Activated naive CD8-positive, alpha-beta T cell treated with anti-CD3 and anti-CD28 coated beads, Interleukin-2, amount 50 U/mL, for 24 hours (primary cell): ENCODE results near the gene BID.

Experiments used
- ATAC-seq: fragments of 150-1000 bp; cut with Tn5 transposase; one replicate; pipeline ENCODE4 v1.10.0; 2021
- DNase-seq: peaks from one replicate; pipeline ENCODE4 v3.0.0; 2021
- H3K27ac Mint-ChIP-seq: one replicate; pipeline ENCODE4 v1.8.0; 2021; ENCODE audit warnings: mild to moderate bottlenecking, mixed read lengths
- H3K27me3 Mint-ChIP-seq: one replicate; pipeline ENCODE4 v1.8.0; 2021; ENCODE audit warnings: mixed read lengths
- H3K36me3 Mint-ChIP-seq: one replicate; pipeline ENCODE4 v1.8.0; 2021; ENCODE audit warnings: low read depth, mixed read lengths
- H3K4me1 Mint-ChIP-seq: one replicate; pipeline ENCODE4 v1.8.0; 2021; ENCODE audit warnings: mixed read lengths
- H3K4me3 Mint-ChIP-seq: one replicate; pipeline ENCODE4 v1.8.0; 2021; ENCODE audit warnings: mild to moderate bottlenecking, moderate library complexity, mixed read lengths
- H3K9me3 Mint-ChIP-seq: one replicate; pipeline ENCODE4 v1.8.0; 2021; ENCODE audit warnings: mixed read lengths

Gene BID

DNA sequence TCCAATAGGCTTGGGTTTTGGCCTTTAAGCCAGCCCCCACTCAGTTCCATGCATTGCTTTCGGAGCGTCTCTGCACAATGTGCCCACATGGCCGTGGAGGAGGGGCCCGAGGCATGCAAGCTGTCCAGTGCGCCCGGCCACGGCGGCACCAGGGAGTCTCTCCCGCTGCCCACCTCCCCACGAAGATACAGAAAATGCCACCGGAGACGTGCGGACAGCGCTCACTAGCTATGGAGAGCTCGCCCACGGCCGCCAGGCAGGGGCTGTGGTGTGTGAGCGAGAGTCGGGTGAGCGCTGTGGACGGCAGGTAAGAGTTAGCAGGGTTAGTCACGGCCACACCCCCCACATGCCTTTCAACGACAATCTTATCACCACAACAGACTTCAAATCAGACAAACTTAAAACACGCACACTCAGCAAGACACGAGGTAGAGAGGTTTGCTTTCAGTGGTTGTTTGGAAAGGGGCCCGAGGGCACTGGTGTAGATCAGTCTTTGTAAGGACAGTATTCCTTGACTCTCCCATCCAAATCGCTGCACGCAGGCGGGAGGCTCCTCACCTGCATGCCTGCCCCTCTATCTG is 18.7 kb upstream of the BID start:
- H3K27me3 Mint-ChIP-seq = no peaks in the 10 kb centered on the region
- no peak for DNase-seq
- peak; percentile 6 for ATAC-seq
- H3K4me1 Mint-ChIP-seq = peaks cover 12% of the 10 kb centered on the region
- no peak overlapping the region for H3K4me3 Mint-ChIP-seq
- H3K36me3 Mint-ChIP-seq = peaks cover 3% of the 10 kb centered on the region
- no peaks in the 10 kb centered on the region for H3K9me3 Mint-ChIP-seq
- H3K27ac Mint-ChIP-seq = no peak overlapping the region

DNA sequence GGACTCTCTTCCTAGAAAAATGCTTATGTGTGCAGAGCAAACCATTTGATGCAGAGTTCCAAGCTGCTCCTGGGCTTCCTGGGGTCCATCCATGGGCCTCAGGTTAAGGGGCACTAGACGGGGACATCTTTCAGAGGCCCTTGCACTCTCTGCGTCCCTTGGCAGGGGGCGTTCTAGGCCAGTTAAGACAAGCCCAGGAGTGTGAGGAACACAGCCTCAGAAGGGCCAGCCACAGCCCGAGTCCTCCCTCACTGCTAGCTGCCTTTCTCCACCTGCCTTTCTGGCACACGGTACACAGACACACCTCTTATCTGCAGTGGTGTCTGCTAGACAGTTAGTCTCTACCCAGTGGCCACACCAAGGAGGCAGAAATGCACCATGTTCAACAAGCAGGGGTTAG is 18.0 kb upstream of the BID start:
- DNase-seq (no peak), ATAC-seq (no peak)
- Mint-ChIP-seq H3K27me3 (no peaks in the 10 kb centered on the region), H3K9me3 (no peaks in the 10 kb centered on the region), H3K36me3 (peaks cover 3% of the 10 kb centered on the region), H3K27ac (no peak overlapping the region), H3K4me1 (peaks cover 10% of the 10 kb centered on the region), H3K4me3 (no peak overlapping the region)

DNA sequence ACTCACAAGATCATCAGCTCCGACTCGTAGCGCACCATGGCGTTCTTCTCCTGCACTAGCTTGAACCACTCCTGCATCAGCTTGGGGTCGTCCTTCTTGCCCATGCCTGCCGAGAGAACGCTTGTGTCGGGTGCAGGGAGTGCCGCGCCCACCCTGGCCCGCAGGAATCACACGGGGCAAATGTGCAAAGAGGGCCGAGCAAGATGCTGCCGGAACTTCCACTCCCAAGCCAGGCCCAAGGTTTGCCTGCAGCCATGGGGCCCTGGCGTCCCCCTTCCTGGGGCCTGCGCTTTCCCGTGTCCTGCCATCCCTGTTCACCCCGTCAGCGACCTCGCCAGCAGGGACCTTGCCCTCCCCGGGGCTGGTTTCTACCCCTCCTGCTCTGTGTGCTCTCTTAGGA is 16.9 kb upstream of the BID start:
- no peaks in the 10 kb centered on the region for H3K27me3 Mint-ChIP-seq
- H3K4me3 Mint-ChIP-seq = no peak overlapping the region
- peaks cover 3% of the 10 kb centered on the region for H3K36me3 Mint-ChIP-seq
- no peak overlapping the region for H3K27ac Mint-ChIP-seq
- DNase-seq (no peak), ATAC-seq (no peak)
- H3K4me1 Mint-ChIP-seq = peaks cover 5% of the 10 kb centered on the region
- no peaks in the 10 kb centered on the region for H3K9me3 Mint-ChIP-seq

DNA sequence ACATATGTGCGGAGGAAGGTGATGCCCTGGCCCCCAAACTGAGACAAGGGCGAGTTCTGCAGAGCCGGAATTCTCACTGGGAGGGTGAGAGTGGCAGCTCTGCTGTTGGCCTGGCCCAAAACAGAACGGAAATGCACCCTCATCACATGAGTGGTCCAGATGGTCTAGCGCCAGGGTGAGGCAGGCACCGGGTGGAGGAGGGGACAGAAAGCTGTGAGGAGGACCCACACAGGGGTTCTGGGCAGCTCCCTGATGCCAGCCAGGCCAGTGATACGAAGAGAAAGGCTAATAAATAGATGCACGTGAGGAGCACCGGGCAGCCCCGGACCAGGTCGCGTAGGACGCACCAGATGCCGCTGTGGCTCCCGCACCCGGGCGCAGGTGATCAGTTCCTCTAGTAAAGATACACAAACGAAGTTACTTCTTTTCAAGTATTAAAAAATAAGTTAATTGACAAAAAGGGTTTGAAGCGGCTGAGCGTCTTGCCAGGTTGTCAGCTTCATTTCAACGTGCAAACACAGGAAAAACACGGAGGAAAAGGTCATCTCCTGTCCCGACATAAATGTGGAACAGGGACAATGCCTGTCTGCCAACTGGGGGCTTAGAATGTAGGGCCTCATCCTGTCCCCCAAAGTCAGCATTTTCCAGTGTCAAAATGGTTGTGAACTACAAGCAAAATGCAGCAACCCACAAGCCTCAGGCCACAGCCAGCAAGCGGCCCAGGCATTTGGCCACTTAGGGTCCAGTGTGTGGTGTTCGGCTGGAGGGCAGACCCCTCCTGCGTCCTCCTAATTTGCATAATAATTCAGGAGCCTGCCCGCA is 15.3 kb upstream of the BID start:
- no peaks in the 10 kb centered on the region for H3K4me1 Mint-ChIP-seq
- H3K9me3 Mint-ChIP-seq = no peaks in the 10 kb centered on the region
- H3K27ac Mint-ChIP-seq = no peak overlapping the region
- H3K4me3 Mint-ChIP-seq = no peak overlapping the region
- peaks cover 3% of the 10 kb centered on the region for H3K36me3 Mint-ChIP-seq
- H3K27me3 Mint-ChIP-seq = no peaks in the 10 kb centered on the region
- DNase-seq = no peak
- ATAC-seq = no peak

DNA sequence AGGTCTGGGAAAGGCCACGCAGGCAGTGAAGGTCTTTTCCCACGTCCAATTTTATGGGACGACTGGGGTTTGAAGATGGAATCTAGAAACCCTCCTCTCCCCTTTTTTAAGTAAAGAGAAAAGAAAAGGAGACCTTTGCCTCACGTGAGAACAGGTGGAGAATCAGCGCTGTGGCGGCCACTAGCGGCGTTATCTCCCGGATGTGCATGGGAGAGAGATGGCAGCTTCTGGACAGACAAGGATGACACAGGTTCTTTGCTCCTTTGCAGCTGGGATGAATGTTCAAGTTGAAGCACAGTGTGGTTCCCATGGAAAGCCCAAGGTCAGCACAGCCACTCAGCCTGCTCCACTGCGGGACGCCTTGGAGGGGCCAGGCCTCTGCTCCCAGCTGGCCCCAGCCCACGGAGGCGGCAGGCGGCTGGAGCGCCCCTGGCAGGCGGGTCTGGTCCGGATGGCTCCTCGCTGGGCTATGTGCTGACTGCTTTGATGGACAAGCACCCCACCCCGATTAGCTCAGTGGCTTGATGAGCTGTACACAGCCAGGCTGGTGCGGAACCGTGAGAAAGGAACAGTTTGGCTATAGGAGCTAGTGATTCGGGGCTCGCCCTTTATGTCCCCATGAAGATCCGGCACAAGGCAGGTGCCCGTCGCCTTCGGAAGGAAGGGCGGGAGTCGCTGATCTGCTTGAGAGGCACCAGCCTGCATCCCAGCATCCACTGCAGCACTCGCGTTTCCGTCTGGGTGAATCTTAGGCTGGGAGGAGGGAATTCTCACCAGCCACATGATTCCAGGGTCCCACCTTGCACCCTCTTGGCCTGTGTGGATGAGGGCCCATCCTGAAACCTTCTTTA is 14.5 kb upstream of the BID start:
- ATAC-seq (no peak), DNase-seq (no peak)
- Mint-ChIP-seq H3K27ac (no peak overlapping the region), H3K36me3 (peaks cover 3% of the 10 kb centered on the region), H3K4me3 (no peak overlapping the region), H3K27me3 (no peaks in the 10 kb centered on the region), H3K9me3 (no peaks in the 10 kb centered on the region), H3K4me1 (no peaks in the 10 kb centered on the region)

DNA sequence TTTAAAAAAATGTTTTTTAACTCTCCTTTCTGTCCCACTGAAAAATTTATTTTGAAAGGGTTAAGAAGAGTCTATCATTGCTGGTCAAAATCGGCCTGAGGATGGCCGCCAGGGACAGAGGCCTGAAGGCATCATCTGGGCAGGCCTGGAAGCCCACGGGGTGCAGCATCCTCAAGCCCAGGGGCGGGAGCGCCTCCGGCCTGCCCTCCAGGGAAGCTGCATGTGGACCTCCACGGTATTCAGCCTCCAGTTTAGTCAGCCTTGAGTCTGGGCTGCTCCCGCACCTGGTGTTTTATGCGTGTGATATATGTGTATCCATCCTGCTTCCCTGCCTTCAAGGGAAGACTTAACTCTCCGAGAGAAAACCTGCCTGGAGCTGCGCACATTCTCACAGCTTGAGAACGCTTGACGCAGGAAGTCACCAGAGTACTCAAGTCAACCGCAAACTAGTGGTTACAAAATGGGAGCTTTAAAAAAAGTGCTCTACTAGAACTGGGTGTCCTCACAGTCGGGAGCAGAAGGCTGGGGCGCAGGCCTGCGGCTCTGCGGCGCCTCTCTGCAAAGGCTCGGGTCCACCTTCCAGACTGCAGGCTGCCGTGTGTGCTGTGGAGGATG is 13.6 kb upstream of the BID start:
- Mint-ChIP-seq H3K4me3 (no peak overlapping the region), H3K27ac (no peak overlapping the region), H3K27me3 (no peaks in the 10 kb centered on the region), H3K36me3 (peaks cover 3% of the 10 kb centered on the region), H3K9me3 (no peaks in the 10 kb centered on the region), H3K4me1 (no peaks in the 10 kb centered on the region)
- DNase-seq (no peak), ATAC-seq (no peak)

DNA sequence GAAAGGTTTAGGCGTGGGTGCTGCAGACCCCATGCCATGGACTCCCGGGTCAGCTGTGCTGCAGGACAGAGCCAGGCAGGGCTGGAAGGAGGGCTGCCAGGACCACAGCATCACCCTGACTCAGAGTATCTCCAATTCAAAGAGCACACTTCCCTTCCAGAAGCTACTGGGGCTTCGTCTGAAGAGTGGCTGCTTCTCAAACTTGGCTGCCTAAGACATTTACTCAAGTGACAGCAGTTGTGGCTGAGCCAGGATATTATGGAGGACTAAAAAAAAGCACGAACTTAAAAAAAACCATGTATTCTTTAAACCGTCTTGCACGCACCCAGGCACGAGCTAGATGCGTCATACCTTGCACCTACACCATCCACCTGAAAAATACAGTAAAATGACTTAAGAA is 13.0 kb upstream of the BID start:
- Mint-ChIP-seq H3K27ac (no peak overlapping the region), H3K27me3 (no peaks in the 10 kb centered on the region), H3K36me3 (peaks cover 3% of the 10 kb centered on the region), H3K4me3 (no peak overlapping the region), H3K4me1 (peaks cover 4% of the 10 kb centered on the region), H3K9me3 (no peaks in the 10 kb centered on the region)
- ATAC-seq = no peak
- no peak for DNase-seq

DNA sequence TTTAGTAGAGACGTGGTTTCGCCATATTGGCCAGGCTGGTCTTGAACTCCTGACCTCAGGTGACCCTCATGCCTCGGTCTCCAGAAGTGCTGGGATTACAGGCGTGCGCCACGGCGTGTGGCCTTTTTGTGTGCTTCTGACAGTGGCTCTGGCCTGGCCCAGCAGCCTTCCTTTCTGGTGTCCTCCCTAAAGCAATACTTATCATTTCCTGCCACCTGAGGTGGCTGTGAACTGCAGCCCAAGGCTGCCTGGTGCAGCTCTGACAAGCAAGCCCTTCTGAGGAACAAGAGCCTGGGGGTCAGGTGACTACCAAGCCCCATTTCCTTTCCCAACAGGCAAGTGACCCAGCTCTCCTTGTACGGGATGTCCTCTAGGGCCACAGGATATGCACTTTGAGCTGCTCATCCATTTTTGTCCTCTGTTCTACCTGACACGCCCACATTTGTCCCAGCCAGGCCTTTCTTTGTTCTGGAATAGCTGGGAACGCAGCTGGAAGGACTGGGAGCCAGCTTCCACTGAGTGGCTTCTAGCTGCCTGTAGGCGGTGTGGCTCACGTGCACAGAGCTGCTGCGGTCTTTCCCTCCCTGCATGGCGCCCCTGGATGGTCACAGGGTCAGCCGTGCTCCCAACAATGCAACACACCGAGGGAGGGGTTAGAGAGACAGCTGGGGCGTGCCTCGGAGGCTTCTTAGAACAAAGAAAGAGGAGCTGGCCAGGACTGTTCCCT is 12.3 kb upstream of the BID start:
- peaks cover 9% of the 10 kb centered on the region for H3K4me1 Mint-ChIP-seq
- DNase-seq (no peak), ATAC-seq (no peak)
- H3K27ac Mint-ChIP-seq = no peak overlapping the region
- H3K27me3 Mint-ChIP-seq = no peaks in the 10 kb centered on the region
- no peaks in the 10 kb centered on the region for H3K9me3 Mint-ChIP-seq
- peaks cover 3% of the 10 kb centered on the region for H3K36me3 Mint-ChIP-seq
- no peak overlapping the region for H3K4me3 Mint-ChIP-seq

DNA sequence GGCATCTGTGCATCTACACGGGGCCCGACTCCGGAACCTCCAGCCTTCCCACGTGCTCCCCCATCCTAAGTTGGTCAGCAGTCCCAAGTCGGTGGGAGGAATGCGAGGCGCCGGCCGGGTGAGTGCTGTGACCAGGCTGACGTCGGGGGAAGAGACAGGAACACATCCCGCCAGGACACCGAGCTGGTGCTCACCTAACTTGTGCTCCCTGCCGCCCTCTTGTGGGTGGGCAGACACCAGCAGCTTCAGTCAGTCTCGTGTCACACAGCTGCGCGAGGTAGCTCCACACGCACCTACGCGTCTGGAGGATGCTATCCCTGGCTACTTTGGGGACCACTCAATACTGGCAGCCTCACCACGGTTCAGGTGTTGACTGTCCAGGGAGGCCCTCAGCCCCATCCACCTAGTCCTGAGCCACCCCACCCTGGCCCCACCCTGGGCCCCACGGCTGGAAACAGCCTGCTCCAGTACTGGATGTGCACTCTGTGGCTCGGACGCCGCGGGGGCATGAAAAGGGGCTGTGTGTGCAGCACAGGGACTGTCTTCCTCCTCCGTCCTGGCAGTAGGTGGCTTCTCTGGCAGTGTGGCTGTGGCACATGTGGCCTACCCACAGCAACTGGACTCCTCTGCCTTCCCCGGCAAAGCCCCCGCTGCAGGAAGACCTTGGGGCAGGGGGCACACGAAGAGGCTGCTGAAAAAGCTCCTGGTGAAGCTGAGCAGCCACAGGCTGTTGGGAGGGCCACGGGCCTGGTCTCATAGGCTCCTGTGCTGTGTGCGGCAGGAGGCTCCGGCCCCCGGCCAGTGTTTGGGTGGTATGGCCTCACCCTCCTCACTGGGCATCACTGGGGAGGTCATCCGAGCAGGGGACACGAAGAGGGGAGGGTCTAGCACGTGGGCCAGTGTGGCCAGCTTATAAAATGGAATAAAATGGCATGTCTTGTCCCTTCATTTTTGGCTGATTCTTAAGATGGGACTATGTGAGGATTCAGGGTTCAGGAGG is 11.2 kb upstream of the BID start:
- DNase-seq (peak; percentile 84), ATAC-seq (no peak)
- Mint-ChIP-seq H3K27me3 (no peaks in the 10 kb centered on the region), H3K9me3 (no peaks in the 10 kb centered on the region), H3K36me3 (peaks cover 3% of the 10 kb centered on the region), H3K4me3 (no peak overlapping the region), H3K4me1 (peaks cover 20% of the 10 kb centered on the region), H3K27ac (no peak overlapping the region)

DNA sequence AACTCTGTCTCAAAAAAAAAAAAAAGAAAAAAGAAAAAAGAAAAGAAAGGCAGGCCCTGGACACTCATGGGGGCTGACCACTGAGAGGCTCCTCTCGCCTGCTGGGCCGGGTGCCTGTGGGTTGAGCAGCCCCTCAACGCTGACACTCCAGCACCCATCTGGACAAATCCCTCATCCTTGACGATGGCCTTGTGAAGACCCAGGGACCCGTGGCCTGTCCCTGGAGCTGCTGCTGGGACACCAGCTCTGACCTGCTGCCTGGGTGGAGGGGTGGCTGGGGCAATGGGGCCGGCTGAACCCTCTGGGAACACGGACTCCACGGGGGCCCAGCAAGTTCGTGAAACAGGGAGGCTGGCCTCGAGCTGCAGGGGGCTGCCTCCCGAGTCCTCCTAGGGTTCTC is 10.5 kb upstream of the BID start:
- no peaks in the 10 kb centered on the region for H3K27me3 Mint-ChIP-seq
- no peak for ATAC-seq
- H3K9me3 Mint-ChIP-seq = no peaks in the 10 kb centered on the region
- H3K4me1 Mint-ChIP-seq = peaks cover 27% of the 10 kb centered on the region
- no peak overlapping the region for H3K4me3 Mint-ChIP-seq
- H3K36me3 Mint-ChIP-seq = no peaks in the 10 kb centered on the region
- no peak for DNase-seq
- H3K27ac Mint-ChIP-seq = no peak overlapping the region

DNA sequence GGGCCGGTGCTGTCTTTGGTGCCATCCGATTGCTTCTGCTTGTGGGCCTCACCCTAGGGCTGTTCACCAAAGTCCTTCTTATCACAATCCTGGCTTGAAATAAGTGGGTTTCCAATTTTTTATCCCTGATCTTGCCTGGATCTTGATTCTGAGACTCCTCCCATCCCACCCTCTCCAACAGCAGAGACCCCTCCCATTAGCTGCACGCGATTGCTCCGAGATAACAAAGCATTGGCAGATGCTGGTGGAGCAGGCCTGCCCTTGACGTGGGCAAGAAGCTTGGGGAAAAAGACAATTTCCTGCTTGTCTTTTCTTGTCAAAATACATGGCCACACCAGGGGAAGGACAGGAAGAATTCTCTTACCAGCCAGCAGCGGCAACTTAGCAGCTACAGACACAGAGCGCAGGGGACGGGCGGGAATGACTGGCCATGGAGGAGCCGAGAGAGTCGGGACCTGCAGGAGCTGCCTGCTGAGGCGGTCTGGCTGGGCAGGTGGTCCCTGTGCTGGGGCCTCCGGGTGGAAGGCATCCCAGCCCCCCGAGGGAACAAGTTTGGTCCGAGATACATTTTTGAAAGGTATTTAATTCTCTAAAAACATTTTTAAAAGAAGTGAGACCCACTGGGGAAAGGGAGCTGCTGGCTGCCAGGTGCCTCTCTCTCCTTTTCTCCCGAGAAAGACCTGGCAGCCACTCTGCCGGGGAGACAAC is 9.7 kb upstream of the BID start:
- Mint-ChIP-seq H3K36me3 (no peaks in the 10 kb centered on the region), H3K27ac (no peak overlapping the region)

DNA sequence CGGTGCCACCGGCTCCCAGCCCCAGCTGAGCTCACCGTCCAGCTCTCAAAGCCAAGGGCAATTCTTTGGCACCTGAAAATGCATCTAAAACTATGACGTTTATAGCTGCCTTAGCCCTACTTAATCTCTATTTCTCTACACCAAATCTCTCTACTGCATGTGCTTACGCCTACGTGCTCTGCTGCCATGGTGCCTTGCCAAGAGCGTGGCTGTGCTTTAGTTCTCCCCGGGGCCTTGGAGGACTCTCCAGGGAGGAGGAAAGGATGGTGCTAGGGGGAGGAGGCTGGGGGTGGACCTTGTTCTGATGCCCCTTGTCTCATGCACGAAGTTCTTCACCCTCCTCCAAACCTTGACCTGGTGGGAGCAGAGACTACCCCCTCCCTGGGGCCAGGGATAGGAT is 9.0 kb upstream of the BID start:
- Mint-ChIP-seq H3K4me1 (peaks cover 39% of the 10 kb centered on the region), H3K27me3 (no peaks in the 10 kb centered on the region), H3K9me3 (no peaks in the 10 kb centered on the region), H3K27ac (no peak overlapping the region), H3K4me3 (no peak overlapping the region), H3K36me3 (no peaks in the 10 kb centered on the region)
- no peak for DNase-seq
- ATAC-seq = no peak

More for the DNA sequence above, 9.7 kb upstream of the BID start:
- Mint-ChIP-seq H3K27me3 (no peaks in the 10 kb centered on the region), H3K4me1 (peaks cover 36% of the 10 kb centered on the region), H3K9me3 (no peaks in the 10 kb centered on the region), H3K4me3 (no peak overlapping the region)
- DNase-seq (no peak), ATAC-seq (no peak)

DNA sequence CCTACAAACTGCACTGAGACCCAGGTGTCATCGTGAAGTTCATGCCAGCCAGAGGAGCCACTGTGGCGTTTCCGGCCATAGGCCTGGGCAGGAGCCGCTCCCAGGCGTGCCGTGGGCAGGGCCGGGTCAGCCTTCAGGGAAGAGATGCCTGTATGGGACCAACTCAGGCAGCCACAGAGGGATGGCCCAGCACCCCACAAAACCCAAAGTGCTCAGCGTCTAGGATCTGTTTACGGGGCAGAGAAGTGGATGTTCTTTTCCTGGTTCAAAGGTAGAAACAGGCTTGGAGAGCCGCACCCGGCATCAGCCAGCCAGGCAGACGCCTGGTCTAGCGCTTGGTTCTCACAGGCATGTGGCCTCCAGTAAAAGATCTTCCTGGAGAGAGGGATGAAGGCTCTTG is 8.4 kb upstream of the BID start:
- H3K9me3 Mint-ChIP-seq = no peaks in the 10 kb centered on the region
- ATAC-seq (no peak), DNase-seq (no peak)
- H3K4me3 Mint-ChIP-seq = no peak overlapping the region
- peaks cover 45% of the 10 kb centered on the region for H3K4me1 Mint-ChIP-seq
- no peak overlapping the region for H3K27ac Mint-ChIP-seq
- no peaks in the 10 kb centered on the region for H3K36me3 Mint-ChIP-seq
- H3K27me3 Mint-ChIP-seq = no peaks in the 10 kb centered on the region
